ENCODE data around the gene ZNF17.
"Not testable (repeated sequence)": the region's sequence is repeated elsewhere in the genome, so short reads cannot be mapped to it uniquely, and the experiment has no call there.

Gene ZNF17

GRCh38 chr19:57363688-57364181, 47.2 kb upstream of the ZNF17 start:
- Histone ChIP-seq H3K4me1 (ENCODE audit: insufficient read depth, low read length, poor library complexity, severe bottlenecking) (peaks cover 9% of the 10 kb centered on the region), H3F3A (ENCODE audit: low read depth) (no peaks in the 10 kb centered on the region; the same call in 1 of the 2 replicates), H4K20me1 (ENCODE audit: insufficient read depth, low read length, poor library complexity, severe bottlenecking) (peaks cover 5% of the 10 kb centered on the region), H2AFZ (ENCODE audit: low read length) (peak overlapping the region; percentile 68), H3K36me3 (ENCODE audit: insufficient read depth, low read length) (no peaks in the 10 kb centered on the region; the same call in 1 of the 2 replicates), H3K27me3 (ENCODE audit: insufficient read depth, low read length, poor library complexity, severe bottlenecking) (no peaks in the 10 kb centered on the region), H3K9me3 (ENCODE audit: insufficient read depth, low read depth, low read length) (no peaks in the 10 kb centered on the region), H3K9ac (ENCODE audit: low read depth, low read length, poor library complexity, severe bottlenecking) (peak overlapping the region; percentile 75), H3K4me3 (ENCODE audit: low read length, poor library complexity, severe bottlenecking) (peak overlapping the region; percentile 80), H3K79me2 (ENCODE audit: insufficient read depth, low read length) (peaks cover 14% of the 10 kb centered on the region), H3K4me2 (ENCODE audit: low read depth, low read length, poor library complexity, severe bottlenecking) (peak overlapping the region; percentile 85), H3K9me2 (replicated peaks; ENCODE audit: low read depth, low read length) (no peaks in the 10 kb centered on the region)
- TF ChIP-seq CTCF (conservative IDR thresholded peaks at IDR 0.05; ENCODE audit: low read length), result no peak
- TF ChIP-seq EZH2phosphoT487 (IDR thresholded peaks at IDR 0.05; ENCODE audit: borderline replicate concordance), result no peak

GRCh38 chr19:57366776-57367175, 44.2 kb upstream of the ZNF17 start:
- H3K9me3 ChIP-seq (ENCODE audit: insufficient read depth, low read depth, low read length), result no peaks in the 10 kb centered on the region
- no peaks in the 10 kb centered on the region for H3K36me3 ChIP-seq (ENCODE audit: insufficient read depth, low read length)
- no peaks in the 10 kb centered on the region for H3K27me3 ChIP-seq (ENCODE audit: insufficient read depth, low read length, poor library complexity, severe bottlenecking)
- no peak overlapping the region for H2AFZ ChIP-seq (ENCODE audit: low read length)
- no peak overlapping the region for H3K9ac ChIP-seq (ENCODE audit: low read depth, low read length, poor library complexity, severe bottlenecking)
- no peaks in the 10 kb centered on the region for H3F3A ChIP-seq (ENCODE audit: low read depth)
- H3K79me2 ChIP-seq (ENCODE audit: insufficient read depth, low read length), result peaks cover 14% of the 10 kb centered on the region
- no peaks in the 10 kb centered on the region for H3K9me2 ChIP-seq (replicated peaks; ENCODE audit: low read depth, low read length)
- peaks cover 5% of the 10 kb centered on the region for H4K20me1 ChIP-seq (ENCODE audit: insufficient read depth, low read length, poor library complexity, severe bottlenecking)
- TF ChIP-seq CTCF (conservative IDR thresholded peaks at IDR 0.05; ENCODE audit: low read length) (no peak), EZH2phosphoT487 (IDR thresholded peaks at IDR 0.05; ENCODE audit: borderline replicate concordance) (no peak)
- H3K4me3 ChIP-seq (ENCODE audit: low read length, poor library complexity, severe bottlenecking), result no peak overlapping the region
- H3K4me2 ChIP-seq (ENCODE audit: low read depth, low read length, poor library complexity, severe bottlenecking), result no peak overlapping the region
- peaks cover 9% of the 10 kb centered on the region for H3K4me1 ChIP-seq (ENCODE audit: insufficient read depth, low read length, poor library complexity, severe bottlenecking)

GRCh38 chr19:57374179-57374578, 36.8 kb upstream of the ZNF17 start:
- Histone ChIP-seq H3K79me2 (ENCODE audit: insufficient read depth, low read length) (no peaks in the 10 kb centered on the region), H3K4me2 (ENCODE audit: low read depth, low read length, poor library complexity, severe bottlenecking) (no peak overlapping the region), H2AFZ (ENCODE audit: low read length) (no peak overlapping the region), H3K9me2 (replicated peaks; ENCODE audit: low read depth, low read length) (no peaks in the 10 kb centered on the region), H3K9me3 (ENCODE audit: insufficient read depth, low read depth, low read length) (no peaks in the 10 kb centered on the region; the same call in 1 of the 2 replicates), H3K36me3 (ENCODE audit: insufficient read depth, low read length) (peaks cover 24% of the 10 kb centered on the region; the same call in 1 of the 2 replicates), H3F3A (ENCODE audit: low read depth) (no peaks in the 10 kb centered on the region), H3K4me1 (ENCODE audit: insufficient read depth, low read length, poor library complexity, severe bottlenecking) (no peaks in the 10 kb centered on the region), H3K9ac (ENCODE audit: low read depth, low read length, poor library complexity, severe bottlenecking) (no peak overlapping the region), H3K27me3 (ENCODE audit: insufficient read depth, low read length, poor library complexity, severe bottlenecking) (no peaks in the 10 kb centered on the region), H4K20me1 (ENCODE audit: insufficient read depth, low read length, poor library complexity, severe bottlenecking) (no peaks in the 10 kb centered on the region), H3K4me3 (ENCODE audit: low read length, poor library complexity, severe bottlenecking) (no peak overlapping the region)
- TF ChIP-seq CTCF (conservative IDR thresholded peaks at IDR 0.05; ENCODE audit: low read length), result no peak

- H3K4me1 ChIP-seq (ENCODE audit: insufficient read depth, low read length, poor library complexity, severe bottlenecking); H3K79me2 ChIP-seq (ENCODE audit: insufficient read depth, low read length); H3K9ac ChIP-seq (ENCODE audit: low read depth, low read length, poor library complexity, severe bottlenecking); H3K9me3 ChIP-seq (ENCODE audit: insufficient read depth, low read depth, low read length); H3K4me3 ChIP-seq (ENCODE audit: low read length, poor library complexity, severe bottlenecking); H2AFZ ChIP-seq (ENCODE audit: low read length); H3K4me2 ChIP-seq (ENCODE audit: low read depth, low read length, poor library complexity, severe bottlenecking); H3K9me2 ChIP-seq (replicated peaks; ENCODE audit: low read depth, low read length); H4K20me1 ChIP-seq (ENCODE audit: insufficient read depth, low read length, poor library complexity, severe bottlenecking); H3K27me3 ChIP-seq (ENCODE audit: insufficient read depth, low read length, poor library complexity, severe bottlenecking); H3F3A ChIP-seq (ENCODE audit: low read depth): not testable (repeated sequence)
- H3K36me3 ChIP-seq (ENCODE audit: insufficient read depth, low read length), result peaks cover 24% of the 10 kb centered on the region; the same call in 1 of the 2 replicates
Measured at GRCh38 chr19:57374647-57375046, 36.3 kb upstream of the ZNF17 start.
